Left ventricle myocardium inferior (tissue), 1 donor: Measurements from ENCODE around the gene GPRIN3. TPM values are rescaled to one million over a fixed set of nuclear protein-coding genes. Genes with fewer than 3 reads are reported as not detected.

ENCODE experiments used
- DNase-seq: peaks from one replicate; pipeline ENCODE4 v3.0.0-alpha.2; 2020
- H3K27ac ChIP-seq: fragments of 200-600 bp; replicated peaks from 2 replicates; pipeline ENCODE4 v1.8.0; 2021
- H3K27me3 ChIP-seq: fragments of 200-600 bp; 2 replicates; pipeline ENCODE4 v1.8.0; 2021; ENCODE audit warnings: low read depth
- H3K36me3 ChIP-seq: fragments of 200-600 bp; 2 replicates; pipeline ENCODE4 v1.8.0; 2021
- H3K4me1 ChIP-seq: fragments of 200-600 bp; 2 replicates; pipeline ENCODE4 v1.8.0; 2021
- H3K4me3 ChIP-seq: fragments of 200-600 bp; 2 replicates; pipeline ENCODE4 v1.8.0; 2021; ENCODE audit warnings: mild to moderate bottlenecking, moderate library complexity
- H3K9me3 ChIP-seq: fragments of 200-600 bp; replicated peaks from 2 replicates; pipeline ENCODE4 v1.8.0; 2021
- CTCF ChIP-seq: fragments of 200-600 bp; IDR thresholded peaks from 2 replicates; pipeline ENCODE4 v1.8.0; 2021; ENCODE audit warnings: antibody characterized with exemption, mild to moderate bottlenecking, borderline replicate concordance
- intact Hi-C: fragments of 100-400 bp; cut with micrococcal nuclease; formaldehyde crosslinking; loops from one replicate; pipeline ENCODE4 v1.11.0; 2022
- total RNA-seq: library from RNA; stranded (reverse); fragmentation: NEBNext Ultra II Directional; extraction: Animal tissue kit (Norgen Biotek cat#: 25700); gene quantifications from one replicate; pipeline ENCODE4 v1.2.1, GENCODE V29; 2021
- donor health status: DM: no; HTN: yes; CAD: no; lungs with severe emphysema.

The GPRIN3 gene
- total RNA-seq, 1 donor from 2014 or later = 9.0 TPM

- no peaks in the 10 kb centered on the region for H3K36me3 ChIP-seq
- H3K9me3 ChIP-seq = peaks cover 5% of the 10 kb centered on the region
- no peak overlapping the region for H3K4me3 ChIP-seq
- no peak for TF ChIP-seq CTCF
- H3K27ac ChIP-seq = no peak overlapping the region
- DNase-seq = no peak
- intact Hi-C loops = no loop called here
- no peaks in the 10 kb centered on the region for H3K27me3 ChIP-seq
- peaks cover 27% of the 10 kb centered on the region for H3K4me1 ChIP-seq
These were observed 28.2 kb downstream of the GPRIN3 start for GRCh38 chr4:89279385-89279784.

GRCh38 chr4:89277412-89277811, 30.2 kb downstream of the GPRIN3 start:
- Histone ChIP-seq H3K36me3 (no peaks in the 10 kb centered on the region), H3K4me1 (peaks cover 26% of the 10 kb centered on the region), H3K4me3 (no peak overlapping the region), H3K27ac (no peak overlapping the region), H3K9me3 (peaks cover 5% of the 10 kb centered on the region), H3K27me3 (no peaks in the 10 kb centered on the region)
- intact Hi-C loops = no loop called here
- DNase-seq = no peak
- no peak for TF ChIP-seq CTCF

GRCh38 chr4:89276296-89276695, 31.3 kb downstream of the GPRIN3 start:
- Histone ChIP-seq H3K36me3 (no peaks in the 10 kb centered on the region), H3K4me1 (peaks cover 26% of the 10 kb centered on the region), H3K9me3 (peaks cover 5% of the 10 kb centered on the region), H3K27ac (no peak overlapping the region), H3K4me3 (no peak overlapping the region), H3K27me3 (no peaks in the 10 kb centered on the region)
- no peak for TF ChIP-seq CTCF
- intact Hi-C loops = no loop called here
- no peak for DNase-seq

DNA sequence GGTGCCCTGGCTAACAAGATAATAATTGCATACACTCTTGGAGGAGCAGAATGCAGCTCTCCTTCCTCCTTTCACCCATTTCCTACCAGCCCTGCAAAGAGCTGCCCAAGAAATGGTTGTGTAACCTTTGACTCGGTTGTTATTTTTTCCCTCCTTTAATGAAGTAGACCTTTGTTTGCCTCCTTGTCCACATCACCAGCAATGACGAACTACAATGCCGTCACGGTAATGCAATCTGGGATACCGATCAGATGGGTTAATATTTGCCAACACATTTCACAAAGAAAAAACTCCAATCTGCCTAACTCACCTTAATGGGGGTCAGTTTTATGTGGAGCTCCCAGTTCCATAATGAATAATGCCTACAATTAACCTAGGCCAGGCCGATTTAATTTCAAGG, 32.0 kb downstream of the GPRIN3 start:
- H3K9me3 ChIP-seq = peaks cover under 1% of the 10 kb centered on the region
- DNase-seq = no peak
- no peaks in the 10 kb centered on the region for H3K27me3 ChIP-seq
- no peak overlapping the region for H3K27ac ChIP-seq
- H3K4me1 ChIP-seq = peaks cover 26% of the 10 kb centered on the region
- no peak overlapping the region for H3K4me3 ChIP-seq
- no peaks in the 10 kb centered on the region for H3K36me3 ChIP-seq
- no peak for TF ChIP-seq CTCF
- intact Hi-C loops = no loop called here

DNA sequence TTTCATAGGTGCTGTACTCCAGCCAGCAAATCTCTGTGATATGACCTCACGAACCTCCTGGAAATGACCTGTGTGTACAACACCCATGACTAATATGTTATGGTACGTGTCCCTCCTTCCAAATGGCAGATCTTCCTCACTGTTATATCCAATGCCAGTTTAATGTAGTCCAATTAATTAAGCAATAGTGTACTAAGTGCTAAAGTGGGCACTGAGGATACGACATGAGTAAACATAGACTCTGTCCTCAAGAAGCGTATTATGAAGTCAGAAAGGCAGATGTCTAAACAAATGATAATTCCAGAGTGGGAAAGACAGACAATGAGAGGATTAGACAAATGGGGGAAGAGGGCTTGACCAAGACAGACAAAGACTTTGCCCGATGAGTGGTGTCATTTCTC, 33.9 kb downstream of the GPRIN3 start:
- no peaks in the 10 kb centered on the region for H3K27me3 ChIP-seq
- H3K4me3 ChIP-seq = no peak overlapping the region
- no peak for DNase-seq
- no peak overlapping the region for H3K27ac ChIP-seq
- peaks cover 16% of the 10 kb centered on the region for H3K4me1 ChIP-seq
- no peaks in the 10 kb centered on the region for H3K36me3 ChIP-seq
- intact Hi-C loops = no loop called here
- TF ChIP-seq CTCF = no peak
- no peaks in the 10 kb centered on the region for H3K9me3 ChIP-seq

DNA sequence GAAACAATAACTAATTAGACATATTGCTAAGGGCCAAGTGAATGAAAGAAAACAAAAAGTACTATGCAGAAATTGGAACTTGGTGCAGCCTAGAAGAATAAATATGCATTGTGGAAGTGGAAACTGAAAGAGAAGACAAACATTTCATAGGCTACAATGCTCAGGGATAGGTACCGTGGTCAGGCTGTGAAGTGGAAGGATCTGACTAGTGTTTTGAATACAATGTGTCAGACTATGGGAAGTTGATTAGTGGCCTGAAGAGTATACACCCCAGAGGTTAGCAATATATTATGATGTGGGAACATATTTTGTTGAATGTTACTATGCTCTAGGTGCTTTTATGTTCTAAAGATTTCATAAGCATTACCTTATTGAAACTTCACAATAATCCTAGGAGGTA, 36.8 kb downstream of the GPRIN3 start:
- H3K27me3 ChIP-seq = no peaks in the 10 kb centered on the region
- no peak for TF ChIP-seq CTCF
- no peak overlapping the region for H3K27ac ChIP-seq
- DNase-seq = no peak
- H3K4me3 ChIP-seq = no peak overlapping the region
- H3K36me3 ChIP-seq = no peaks in the 10 kb centered on the region
- peaks cover 41% of the 10 kb centered on the region for H3K4me1 ChIP-seq
- intact Hi-C loops = no loop called here
- H3K9me3 ChIP-seq = no peaks in the 10 kb centered on the region
